Transverse colon (tissue), 4 donors: ENCODE measurements around the gene RNF125.

Experiments used
- EP300 ChIP-seq: sonication (generic); formaldehyde crosslinking; IDR thresholded peaks from one replicate; pipeline ENCODE4 v1.6.1; 2017; ENCODE audit warnings: antibody characterized with exemption, low read depth
- POLR2A ChIP-seq: fragments of 450-650 bp; IDR thresholded peaks from one replicate; pipeline ENCODE4 v1.6.1; 2016; ENCODE audit warnings: antibody characterized with exemption, mild to moderate bottlenecking, moderate library complexity
- POLR2AphosphoS5 ChIP-seq, 3 donors: sonication (generic); formaldehyde crosslinking; IDR thresholded peaks; one replicate each; pipeline ENCODE4 v1.6.1; 2016; ENCODE audit warnings: antibody characterized with exemption in 3 of 3
- TF ChIP-seq, protein P1 (sequence below), 5 experiments: fragments of 200-600 bp in 3 of 5; fragments of 450-650 bp in 2 of 5; sonication (generic) in 3 of 5; IDR thresholded peaks; 1 replicate in 2 of 5; 2 replicates in 3 of 5; pipeline ENCODE4 v1.5.1; 2016 to 2017; ENCODE audit warnings: antibody characterized with exemption in 5 of 5, inconsistent platforms in 3 of 5, mild to moderate bottlenecking in 2 of 5, moderate library complexity in 1 of 5

DNA sequence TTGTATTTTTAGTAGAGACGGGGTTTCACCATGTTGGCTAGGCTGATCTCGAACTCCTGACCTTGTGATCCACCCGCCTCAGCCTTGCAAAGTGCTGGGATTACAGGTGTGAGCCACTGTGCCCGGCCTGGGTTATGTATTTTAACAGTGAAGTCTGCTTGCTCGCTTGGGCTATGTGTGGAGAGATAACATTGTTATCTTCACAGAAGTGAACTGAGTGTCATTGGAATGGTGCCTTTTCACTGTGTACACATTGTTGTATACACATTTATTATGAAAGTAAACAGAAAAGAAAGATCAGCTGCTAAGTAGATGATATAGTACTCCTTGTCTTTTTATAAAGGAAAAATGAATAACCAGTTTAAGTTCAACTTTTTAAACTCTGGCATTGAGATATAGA is 103.4 kb downstream of the RNF125 start:
- TF ChIP-seq, protein P1, sequence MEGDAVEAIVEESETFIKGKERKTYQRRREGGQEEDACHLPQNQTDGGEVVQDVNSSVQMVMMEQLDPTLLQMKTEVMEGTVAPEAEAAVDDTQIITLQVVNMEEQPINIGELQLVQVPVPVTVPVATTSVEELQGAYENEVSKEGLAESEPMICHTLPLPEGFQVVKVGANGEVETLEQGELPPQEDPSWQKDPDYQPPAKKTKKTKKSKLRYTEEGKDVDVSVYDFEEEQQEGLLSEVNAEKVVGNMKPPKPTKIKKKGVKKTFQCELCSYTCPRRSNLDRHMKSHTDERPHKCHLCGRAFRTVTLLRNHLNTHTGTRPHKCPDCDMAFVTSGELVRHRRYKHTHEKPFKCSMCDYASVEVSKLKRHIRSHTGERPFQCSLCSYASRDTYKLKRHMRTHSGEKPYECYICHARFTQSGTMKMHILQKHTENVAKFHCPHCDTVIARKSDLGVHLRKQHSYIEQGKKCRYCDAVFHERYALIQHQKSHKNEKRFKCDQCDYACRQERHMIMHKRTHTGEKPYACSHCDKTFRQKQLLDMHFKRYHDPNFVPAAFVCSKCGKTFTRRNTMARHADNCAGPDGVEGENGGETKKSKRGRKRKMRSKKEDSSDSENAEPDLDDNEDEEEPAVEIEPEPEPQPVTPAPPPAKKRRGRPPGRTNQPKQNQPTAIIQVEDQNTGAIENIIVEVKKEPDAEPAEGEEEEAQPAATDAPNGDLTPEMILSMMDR (IDR thresholded peaks at IDR 0.05): no peak
- TF ChIP-seq POLR2AphosphoS5 (IDR thresholded peaks at IDR 0.05) (no peak), POLR2A (no peak), EP300 (no peak)
